Ovary (tissue), 9 donors: ENCODE results near the gene IQGAP1. TPM values are rescaled to one million over a fixed set of nuclear protein-coding genes. Genes with fewer than 3 reads are reported as not detected.

Experiments
- DNase-seq, 5 donors: peaks; one replicate each; pipeline ENCODE4 v3.0.0-alpha.2; 2019 to 2020
- H3K27ac ChIP-seq, 2 donors: fragments of 200-600 bp; one replicate each; pipeline versions ENCODE4 v1.5.1 to v1.8.0; 2019 to 2022
- H3K27me3 ChIP-seq: fragments of 200-600 bp; one replicate; pipeline ENCODE4 v1.8.0; 2022
- H3K36me3 ChIP-seq: fragments of 200-600 bp; sonication (generic); one replicate; pipeline ENCODE4 v1.5.1; 2019
- H3K4me1 ChIP-seq: one replicate; pipeline ENCODE4 v1.8.1; 2013; ENCODE audit warnings: mild to moderate bottlenecking, moderate library complexity; ENCODE audit not compliant: insufficient read depth
- H3K4me3 ChIP-seq: fragments of 200-600 bp; sonication (generic); one replicate; pipeline ENCODE4 v1.5.1; 2017
- H3K9me3 ChIP-seq, 2 donors: fragments of 200-600 bp in 1 of 2; sonication (generic) in 1 of 2; one replicate each; pipeline versions ENCODE4 v1.5.1 to v1.8.1; 2013 to 2019; ENCODE audit warnings: mild to moderate bottlenecking in 1 of 2, moderate library complexity in 1 of 2
- EP300 ChIP-seq: sonication (generic); formaldehyde crosslinking; IDR thresholded peaks from one replicate; pipeline ENCODE4 v1.6.1; 2017; ENCODE audit warnings: antibody characterized with exemption
- POLR2A ChIP-seq: fragments of 450-650 bp; IDR thresholded peaks from one replicate; pipeline ENCODE4 v1.6.1; 2017; ENCODE audit warnings: antibody characterized with exemption, mild to moderate bottlenecking, moderate library complexity
- WGBS, 3 donors: extraction: QIAGEN DNeasy Blood & Tissue Kit in 1 of 3; methylation state at CpG; one replicate each; pipeline versions ENCODE4 v1.1.5 to v1.1.7; 2013 to 2017; 5-methylcytosine and 5-hydroxymethylcytosine counted together
- intact Hi-C, 4 donors: fragments of 100-400 bp; cut with DNase I; formaldehyde crosslinking; loops; one replicate each; pipeline versions ENCODE4 v1.11.0 to v1.15.1; 2022 to 2023
- polyA plus RNA-seq, 2 donors: library from polyadenylated mRNA; stranded (reverse); fragments of 200-250 nt in 1 of 2; fragments of 350-450 nt in 1 of 2; fragmentation: Illumina TruSeq in 1 of 2; extraction: RNeasy Lipid Tissue Mini Kit (QIAGEN cat#74804) in 1 of 2; gene quantifications; one replicate each; pipeline ENCODE4 v1.2.3, GENCODE V29; 2013 to 2014
- total RNA-seq, 7 donors: library from RNA; depleted of rRNA in 2 of 7; stranded (reverse); fragments of >200 nt in 2 of 7; fragmentation: NEBNext Ultra II Directional in 3 of 7; extraction: Animal tissue kit (Norgen Biotek cat#: 25700) in 3 of 7; gene quantifications; one replicate each; pipeline versions ENCODE4 v1.1.0 to v1.2.4, GENCODE V29; 2016 to 2023
- TF ChIP-seq, protein P1 (sequence below), 3 donors: fragments of 450-650 bp in 2 of 3; fragments of 200-600 bp in 1 of 3; IDR thresholded peaks; one replicate each; pipeline versions ENCODE4 v1.5.1 to v1.8.0; 2016 to 2022; ENCODE audit warnings: antibody characterized with exemption in 3 of 3, mild to moderate bottlenecking in 1 of 3
- donor health status: DM: no; HTN: no; CAD: no; lungs with moderate emphysema.
- donor health status: DM: no; HTN: no; CAD: no.
- donor health status: Bipolar disorder and iron deficiency.
- donor health status: DM: yes; HTN: yes; CAD: no.
- donor health status: DM: no; HTN: no; CAD: no.
- donor health status: DM: yes; HTN: yes; CAD: no.

The IQGAP1 gene
- total and polyA plus RNA-seq, 9 donors = 68.1 to 173 (median 108) TPM

DNA sequence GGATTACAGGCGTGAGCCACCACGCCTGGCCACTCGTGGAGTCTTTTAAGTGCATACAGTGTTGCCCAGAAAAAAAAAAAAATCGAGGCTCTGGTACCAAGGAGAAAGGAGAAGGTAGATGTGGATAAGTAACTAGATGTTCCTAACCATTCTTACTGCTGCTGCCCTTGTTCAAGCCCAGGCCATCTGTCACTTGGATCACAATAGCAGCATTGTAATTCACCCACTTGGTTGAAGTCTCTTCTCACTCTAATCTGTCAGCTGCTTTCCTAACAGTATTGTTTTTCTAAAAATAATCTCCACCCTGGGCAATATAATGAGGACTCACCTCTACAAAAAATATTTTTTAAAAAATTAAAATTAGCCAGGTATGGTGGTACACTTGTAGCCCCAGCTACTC, 83.7 kb downstream of the IQGAP1 start:
- Histone ChIP-seq H3K27ac (no peak overlapping the region), H3K4me3 (no peak overlapping the region), H3K9me3 (no peaks in the 10 kb centered on the region), H3K27me3 (no peaks in the 10 kb centered on the region), H3K36me3 (no peaks in the 10 kb centered on the region), H3K4me1 (no peaks in the 10 kb centered on the region)
- WGBS, 3 donors = 93 to 97% (median 93%) methylated on average over 4 of the region's 4 CpGs
- TF ChIP-seq, protein P1, sequence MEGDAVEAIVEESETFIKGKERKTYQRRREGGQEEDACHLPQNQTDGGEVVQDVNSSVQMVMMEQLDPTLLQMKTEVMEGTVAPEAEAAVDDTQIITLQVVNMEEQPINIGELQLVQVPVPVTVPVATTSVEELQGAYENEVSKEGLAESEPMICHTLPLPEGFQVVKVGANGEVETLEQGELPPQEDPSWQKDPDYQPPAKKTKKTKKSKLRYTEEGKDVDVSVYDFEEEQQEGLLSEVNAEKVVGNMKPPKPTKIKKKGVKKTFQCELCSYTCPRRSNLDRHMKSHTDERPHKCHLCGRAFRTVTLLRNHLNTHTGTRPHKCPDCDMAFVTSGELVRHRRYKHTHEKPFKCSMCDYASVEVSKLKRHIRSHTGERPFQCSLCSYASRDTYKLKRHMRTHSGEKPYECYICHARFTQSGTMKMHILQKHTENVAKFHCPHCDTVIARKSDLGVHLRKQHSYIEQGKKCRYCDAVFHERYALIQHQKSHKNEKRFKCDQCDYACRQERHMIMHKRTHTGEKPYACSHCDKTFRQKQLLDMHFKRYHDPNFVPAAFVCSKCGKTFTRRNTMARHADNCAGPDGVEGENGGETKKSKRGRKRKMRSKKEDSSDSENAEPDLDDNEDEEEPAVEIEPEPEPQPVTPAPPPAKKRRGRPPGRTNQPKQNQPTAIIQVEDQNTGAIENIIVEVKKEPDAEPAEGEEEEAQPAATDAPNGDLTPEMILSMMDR (IDR thresholded peaks at IDR 0.05) = no peak
- no peak for TF ChIP-seq EP300
- TF ChIP-seq POLR2A = no peak
- intact Hi-C loops = no loop called here
- no peak for DNase-seq

DNA sequence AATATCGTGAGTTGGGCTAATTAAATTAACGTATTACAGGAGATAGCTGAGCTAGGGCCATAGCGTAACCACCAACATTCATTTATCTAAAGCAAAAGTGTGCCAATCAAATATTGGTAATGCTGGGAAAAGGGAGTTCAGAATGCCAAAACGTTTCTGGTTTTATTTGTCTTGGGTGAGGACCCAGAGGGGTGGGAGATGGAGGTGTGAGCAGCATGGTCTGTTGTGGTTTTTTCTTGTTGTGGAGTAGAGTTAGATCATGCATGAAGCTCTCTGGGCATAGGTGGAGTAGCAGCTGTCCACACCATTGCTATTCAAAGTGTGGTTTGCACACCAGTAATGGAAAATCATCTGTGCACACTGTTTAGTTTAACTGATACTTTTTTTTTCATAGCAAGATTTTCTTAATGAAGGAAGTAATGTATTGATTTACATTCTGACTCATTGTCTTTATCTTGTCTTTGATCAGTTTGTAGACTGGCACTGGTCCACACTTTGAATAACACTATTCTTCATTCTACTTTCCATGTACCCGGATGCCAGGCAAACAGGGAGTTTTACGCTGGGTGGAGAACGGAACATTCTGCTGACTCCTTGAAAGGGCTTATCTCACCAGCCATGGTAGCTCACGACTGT, 90.9 kb downstream of the IQGAP1 start:
- intact Hi-C loops = loop anchor here in 1 of 4 donors (5.0 kb wide), 1 partner anchor 157 kb away; no protein-coding TSS in a partner anchor

DNA sequence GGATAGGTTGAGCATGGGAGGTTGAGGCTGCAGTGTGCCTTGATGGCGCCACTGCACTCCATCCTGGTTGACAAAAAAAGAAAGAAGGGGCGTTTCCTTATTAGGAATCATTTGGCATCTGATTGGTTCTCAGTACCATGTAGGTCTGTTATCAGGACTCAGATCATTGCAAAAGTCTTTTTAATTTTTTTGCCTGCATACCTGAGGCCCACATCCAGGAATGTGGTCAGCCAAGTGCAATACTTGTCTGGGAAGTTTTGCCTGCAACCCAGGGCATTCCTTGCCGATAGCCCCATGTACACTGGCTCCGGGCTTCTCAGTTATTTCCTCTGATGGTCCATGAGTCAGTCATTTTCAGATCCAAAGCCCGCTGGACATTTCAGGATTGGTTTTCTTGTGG, 91.6 kb downstream of the IQGAP1 start:
- Histone ChIP-seq H3K4me1 (no peaks in the 10 kb centered on the region), H3K4me3 (no peak overlapping the region), H3K27me3 (no peaks in the 10 kb centered on the region), H3K36me3 (no peaks in the 10 kb centered on the region), H3K27ac (no peak overlapping the region), H3K9me3 (no peaks in the 10 kb centered on the region)
- TF ChIP-seq EP300 (no peak), POLR2A (no peak)
- TF ChIP-seq, protein P1 (IDR thresholded peaks at IDR 0.05) = no peak
- intact Hi-C loops = loop anchor here (2.0 to 5.0 kb wide), 2 partner anchors 157 to 159 kb away; no protein-coding TSS in a partner anchor
- WGBS, 3 donors = 91 to 93% (median 92%) methylated on average over 5 of the region's 5 CpGs
- DNase-seq = no peak

More for the DNA sequence above, 90.9 kb downstream of the IQGAP1 start:
- no peak for DNase-seq
- Histone ChIP-seq H3K9me3 (no peaks in the 10 kb centered on the region), H3K4me3 (no peak overlapping the region), H3K27ac (no peak overlapping the region), H3K36me3 (no peaks in the 10 kb centered on the region), H3K4me1 (no peaks in the 10 kb centered on the region), H3K27me3 (no peaks in the 10 kb centered on the region)
- TF ChIP-seq EP300 (no peak), POLR2A (no peak)
- TF ChIP-seq, protein P1 (IDR thresholded peaks at IDR 0.05) = no peak
- WGBS, 3 donors = 76 to 79% (median 76%) methylated on average over 8 of the region's 8 CpGs

DNA sequence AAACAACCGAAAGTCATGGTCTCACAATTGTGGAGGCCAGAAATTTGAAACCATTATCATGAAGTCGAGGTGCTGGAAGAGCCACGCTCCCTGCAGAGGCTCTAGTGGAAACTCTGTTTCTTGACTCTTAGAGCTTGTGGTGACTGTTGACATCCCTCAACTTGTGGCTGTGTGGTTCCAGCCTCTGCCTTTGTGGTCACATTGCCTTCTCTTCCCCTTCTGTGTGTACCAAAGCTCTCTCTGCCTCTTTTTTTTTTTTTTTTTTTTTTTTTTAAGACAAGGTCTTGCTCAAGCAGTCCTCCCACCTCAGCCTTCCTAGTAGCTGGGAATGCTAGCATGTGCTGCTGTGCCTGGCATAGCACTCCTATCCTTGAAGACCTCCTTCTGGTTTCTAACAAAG, 93.0 kb downstream of the IQGAP1 start:
- no peak overlapping the region for H3K27ac ChIP-seq
- 68 to 76% (median 74%) methylated on average over 3 of the region's 3 CpGs for WGBS, 3 donors
- no peak for TF ChIP-seq POLR2A
- no peak for TF ChIP-seq EP300
- TF ChIP-seq, protein P1 (IDR thresholded peaks at IDR 0.05) = no peak
- no peak overlapping the region for H3K4me3 ChIP-seq
- H3K4me1 ChIP-seq = no peaks in the 10 kb centered on the region
- intact Hi-C loops = loop anchor here in 3 of 4 donors (2.0 to 5.0 kb wide), 2 partner anchors 159 to 160 kb away; no protein-coding TSS in a partner anchor
- H3K36me3 ChIP-seq = no peaks in the 10 kb centered on the region
- DNase-seq = no peak
- no peaks in the 10 kb centered on the region for H3K9me3 ChIP-seq
- no peaks in the 10 kb centered on the region for H3K27me3 ChIP-seq
